Subcutaneous adipose tissue (tissue), 4 donors: ENCODE data around the gene NBL1. TPM values are rescaled to one million over a fixed set of nuclear protein-coding genes. Genes with fewer than 3 reads are reported as not detected.

Experiments
- total RNA-seq, 4 donors: library from RNA; depleted of rRNA; stranded (reverse); fragments of >200 nt; gene quantifications; one replicate each; pipeline ENCODE4 v1.1.0, GENCODE V29; 2016
- TF ChIP-seq, protein P1 (sequence below): fragments of 450-650 bp; IDR thresholded peaks from one replicate; pipeline ENCODE4 v1.5.1; 2016; ENCODE audit warnings: low read depth, mild to moderate bottlenecking, control low read depth, antibody characterized with exemption, moderate library complexity

Gene NBL1
- total RNA-seq, 4 donors from 2014 or later: 16.3 to 80.6 (median 51.2) TPM

DNA sequence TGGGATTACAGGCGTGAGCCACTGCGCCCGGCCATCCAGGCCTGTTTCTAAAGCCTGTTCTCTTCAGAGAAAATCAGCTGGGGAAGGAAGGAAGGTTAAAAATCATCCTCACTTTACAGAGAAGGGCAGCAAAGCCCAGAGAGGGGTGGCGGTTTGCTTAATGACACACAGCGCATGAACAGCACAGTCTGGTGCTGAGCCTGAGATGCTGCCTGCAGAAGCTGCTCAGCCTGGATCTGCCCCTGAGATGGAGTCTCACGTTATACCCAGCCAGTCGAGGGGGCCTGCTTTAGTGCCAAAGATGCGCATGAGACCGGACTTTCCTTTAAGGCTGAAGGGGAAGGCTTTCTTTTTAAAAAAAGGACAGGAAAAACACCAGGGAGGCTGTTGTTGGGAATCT lies 41.9 kb downstream of the NBL1 start:
- TF ChIP-seq, protein P1, sequence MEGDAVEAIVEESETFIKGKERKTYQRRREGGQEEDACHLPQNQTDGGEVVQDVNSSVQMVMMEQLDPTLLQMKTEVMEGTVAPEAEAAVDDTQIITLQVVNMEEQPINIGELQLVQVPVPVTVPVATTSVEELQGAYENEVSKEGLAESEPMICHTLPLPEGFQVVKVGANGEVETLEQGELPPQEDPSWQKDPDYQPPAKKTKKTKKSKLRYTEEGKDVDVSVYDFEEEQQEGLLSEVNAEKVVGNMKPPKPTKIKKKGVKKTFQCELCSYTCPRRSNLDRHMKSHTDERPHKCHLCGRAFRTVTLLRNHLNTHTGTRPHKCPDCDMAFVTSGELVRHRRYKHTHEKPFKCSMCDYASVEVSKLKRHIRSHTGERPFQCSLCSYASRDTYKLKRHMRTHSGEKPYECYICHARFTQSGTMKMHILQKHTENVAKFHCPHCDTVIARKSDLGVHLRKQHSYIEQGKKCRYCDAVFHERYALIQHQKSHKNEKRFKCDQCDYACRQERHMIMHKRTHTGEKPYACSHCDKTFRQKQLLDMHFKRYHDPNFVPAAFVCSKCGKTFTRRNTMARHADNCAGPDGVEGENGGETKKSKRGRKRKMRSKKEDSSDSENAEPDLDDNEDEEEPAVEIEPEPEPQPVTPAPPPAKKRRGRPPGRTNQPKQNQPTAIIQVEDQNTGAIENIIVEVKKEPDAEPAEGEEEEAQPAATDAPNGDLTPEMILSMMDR: no peak

DNA sequence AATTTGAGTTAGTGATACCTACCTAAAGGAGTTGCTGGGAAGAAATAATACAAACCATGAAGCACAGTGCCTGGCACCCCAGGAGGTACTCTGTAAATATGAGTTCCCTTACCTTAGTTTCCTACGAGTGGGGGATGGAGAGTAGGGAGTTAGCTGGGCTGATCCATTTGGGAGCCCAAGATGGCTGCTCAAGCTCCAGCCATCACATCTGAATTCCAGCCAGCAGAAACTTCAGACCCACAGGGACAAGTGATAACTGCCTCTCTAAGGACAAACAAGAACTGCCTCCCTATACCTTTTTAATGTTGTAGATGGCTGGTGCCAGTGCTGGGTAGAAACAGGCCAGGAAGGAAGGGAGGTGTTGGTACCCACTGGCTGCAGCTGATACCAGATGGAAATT lies 43.3 kb downstream of the NBL1 start:
- TF ChIP-seq, protein P1: no peak

DNA sequence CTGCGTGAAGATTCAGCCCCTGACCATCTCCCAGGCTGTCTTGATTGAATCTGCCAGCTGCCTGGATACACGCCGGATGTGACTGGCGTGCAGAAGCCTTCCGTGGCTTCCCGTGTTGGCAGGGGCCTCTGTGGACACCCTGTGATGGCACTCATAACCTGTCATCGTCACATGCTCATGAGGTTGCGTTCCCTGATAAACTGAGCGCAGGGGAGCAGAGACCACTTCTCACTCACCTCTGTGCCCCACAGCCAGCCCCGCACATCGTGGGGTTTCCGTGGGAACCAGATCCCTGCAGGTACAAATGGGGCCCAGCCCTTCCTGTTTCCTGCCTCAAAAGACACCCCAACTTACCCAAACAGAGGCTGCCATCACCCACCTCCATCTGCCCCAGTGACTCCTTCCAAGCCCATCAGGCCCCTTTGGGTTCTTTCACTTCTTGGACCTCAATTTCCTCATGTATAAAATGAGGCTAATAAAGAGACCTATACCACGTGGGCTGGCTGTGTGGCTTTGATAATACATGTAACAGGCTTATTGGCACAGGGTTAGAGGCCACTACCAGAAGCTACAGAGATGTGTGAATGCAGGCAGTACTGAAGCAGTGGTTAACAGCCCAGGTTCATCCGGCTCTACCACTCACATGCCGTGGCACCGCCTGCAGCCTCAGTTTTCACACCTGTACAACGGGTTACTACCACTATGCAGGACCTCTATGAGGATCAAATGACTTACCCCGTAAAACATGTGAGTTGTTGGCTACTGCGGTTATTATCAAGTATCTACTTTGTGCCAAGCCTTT lies 44.1 kb downstream of the NBL1 start:
- TF ChIP-seq, protein P1: no peak

DNA sequence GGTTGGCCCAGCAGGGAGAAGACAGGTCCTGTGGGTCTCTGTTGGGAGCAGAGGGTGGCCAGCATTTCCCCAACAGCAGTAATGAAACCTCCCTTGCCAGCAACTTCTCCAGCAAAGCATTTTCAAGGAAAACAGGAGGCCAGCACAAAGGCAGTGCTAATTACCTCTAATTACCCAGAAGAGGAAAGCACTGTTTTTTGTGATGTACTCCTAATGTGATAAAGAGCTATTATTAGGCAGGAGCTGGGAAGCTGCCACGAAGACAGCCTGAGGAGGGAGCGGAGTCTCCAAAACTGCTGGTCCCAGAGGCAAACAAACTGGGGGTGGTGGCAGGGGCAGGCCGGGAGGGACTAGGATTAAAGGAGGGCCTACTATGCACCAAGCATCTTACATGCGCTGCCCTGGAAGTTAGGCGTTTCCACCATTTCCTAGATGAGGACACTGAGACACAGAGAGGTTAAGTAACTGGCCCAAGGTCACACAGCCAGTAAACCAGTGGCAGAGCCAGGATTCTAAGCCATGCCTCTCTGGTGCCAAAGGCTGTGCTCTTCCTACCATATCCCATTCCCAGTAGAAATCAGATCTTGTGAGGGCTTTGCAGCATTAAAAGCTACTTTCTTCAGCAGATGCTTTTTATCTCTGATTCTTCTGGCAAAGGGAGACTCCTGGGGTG lies 45.1 kb downstream of the NBL1 start:
- TF ChIP-seq, protein P1: no peak

DNA sequence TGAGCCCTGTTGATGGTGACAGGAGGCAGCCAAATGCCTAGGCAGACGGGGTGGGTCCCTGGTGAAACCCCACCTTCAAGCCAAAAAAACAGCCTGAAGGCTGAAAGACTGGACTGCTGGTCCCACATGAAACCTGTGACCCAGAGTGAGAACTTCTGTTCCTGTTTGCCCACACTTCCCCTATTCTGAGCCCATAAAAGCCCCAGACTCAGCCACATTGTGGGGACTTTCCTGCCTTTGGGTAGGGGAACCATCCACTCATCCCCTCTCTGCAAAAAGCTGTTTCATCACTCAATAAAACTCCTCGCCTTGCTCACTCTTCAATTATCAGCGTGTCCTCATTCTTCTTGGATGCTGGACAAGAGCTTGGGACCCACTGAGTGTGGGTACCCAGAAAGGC lies 45.7 kb downstream of the NBL1 start:
- TF ChIP-seq, protein P1: no peak

DNA sequence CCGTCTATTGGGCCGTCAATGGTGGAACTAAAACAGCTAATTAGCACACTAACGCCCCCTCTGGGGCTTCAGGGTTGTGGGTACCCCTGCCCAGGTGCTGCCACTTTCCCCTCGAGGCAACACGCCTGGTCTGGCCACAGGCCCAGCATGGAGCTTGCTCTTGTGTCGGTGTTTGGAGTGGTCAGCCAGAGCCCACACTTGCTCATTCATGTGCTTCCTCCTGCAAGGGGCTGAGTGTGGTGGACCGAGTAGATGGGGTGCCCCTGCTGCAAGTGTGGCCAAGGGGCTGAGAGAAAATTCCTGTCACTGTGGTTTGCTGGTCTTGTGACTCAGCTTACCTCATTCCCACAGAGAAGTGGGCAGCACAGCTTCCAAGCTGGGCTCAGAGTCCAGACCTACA lies 46.2 kb downstream of the NBL1 start:
- TF ChIP-seq, protein P1: no peak

DNA sequence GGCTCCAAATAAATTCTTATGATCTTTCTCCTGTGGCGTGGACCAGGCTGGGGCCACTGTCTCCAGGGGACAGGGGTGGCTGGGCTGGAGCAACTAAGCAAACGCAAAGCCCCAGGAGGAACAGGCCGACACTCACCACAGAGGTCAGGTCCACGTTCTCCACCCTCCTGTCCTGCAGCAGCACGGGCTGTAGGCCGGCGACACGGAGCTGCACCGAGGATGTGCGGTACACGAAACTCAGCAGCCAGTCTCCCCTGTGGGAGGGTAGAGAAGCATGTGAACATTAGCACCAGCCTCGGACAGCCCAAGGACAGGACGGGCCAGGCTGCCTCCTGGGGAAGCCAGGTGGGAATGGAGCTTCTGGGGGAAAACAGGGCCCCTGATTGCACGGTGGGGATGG lies 50.2 kb downstream of the NBL1 start:
- TF ChIP-seq, protein P1: no peak
